Prostate gland (tissue), 2 donors: ENCODE data around the gene HUNK.

Source experiments
- POLR2A ChIP-seq: fragments of 450-650 bp; IDR thresholded peaks from one replicate; pipeline ENCODE4 v1.6.1; 2016; ENCODE audit warnings: antibody characterized with exemption, mild to moderate bottlenecking
- TF ChIP-seq, protein P1 (sequence below), 4 experiments: fragments of 200-600 bp in 2 of 4; fragments of 450-650 bp in 2 of 4; sonication (generic) in 2 of 4; IDR thresholded peaks; 1 replicate in 3 of 4; 2 replicates in 1 of 4; pipeline ENCODE4 v1.5.1; 2016 to 2019; ENCODE audit warnings: antibody characterized with exemption in 4 of 4, mild to moderate bottlenecking in 2 of 4, moderate library complexity in 2 of 4

DNA sequence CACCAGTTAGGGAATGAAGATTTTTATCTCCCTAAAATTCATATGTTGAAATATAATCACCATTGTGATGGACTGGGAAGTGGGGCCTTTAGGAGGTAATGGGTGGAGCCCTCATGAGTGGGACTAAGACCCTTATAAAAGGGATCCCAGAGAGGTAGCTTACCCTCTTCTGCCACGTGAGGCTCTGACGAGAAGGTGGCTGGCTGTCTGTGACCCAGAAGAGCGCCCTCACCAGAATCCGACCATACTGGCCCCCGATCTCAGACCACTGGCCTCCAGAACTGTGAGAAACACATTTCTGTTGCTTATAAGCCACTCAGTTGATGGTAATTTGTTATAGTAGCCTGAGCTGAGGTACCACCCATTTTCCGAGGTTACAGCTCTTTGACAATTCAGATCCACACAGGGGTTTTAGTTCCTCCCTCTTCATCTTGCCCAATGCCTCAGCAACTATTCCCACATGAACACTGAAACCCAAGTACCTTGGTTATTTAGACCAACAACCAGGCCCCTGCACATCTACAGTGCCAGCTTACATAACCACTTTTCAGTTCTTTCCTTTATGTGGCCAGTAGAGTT lies 27.6 kb upstream of the HUNK start:
- TF ChIP-seq POLR2A: no peak
- TF ChIP-seq, protein P1, sequence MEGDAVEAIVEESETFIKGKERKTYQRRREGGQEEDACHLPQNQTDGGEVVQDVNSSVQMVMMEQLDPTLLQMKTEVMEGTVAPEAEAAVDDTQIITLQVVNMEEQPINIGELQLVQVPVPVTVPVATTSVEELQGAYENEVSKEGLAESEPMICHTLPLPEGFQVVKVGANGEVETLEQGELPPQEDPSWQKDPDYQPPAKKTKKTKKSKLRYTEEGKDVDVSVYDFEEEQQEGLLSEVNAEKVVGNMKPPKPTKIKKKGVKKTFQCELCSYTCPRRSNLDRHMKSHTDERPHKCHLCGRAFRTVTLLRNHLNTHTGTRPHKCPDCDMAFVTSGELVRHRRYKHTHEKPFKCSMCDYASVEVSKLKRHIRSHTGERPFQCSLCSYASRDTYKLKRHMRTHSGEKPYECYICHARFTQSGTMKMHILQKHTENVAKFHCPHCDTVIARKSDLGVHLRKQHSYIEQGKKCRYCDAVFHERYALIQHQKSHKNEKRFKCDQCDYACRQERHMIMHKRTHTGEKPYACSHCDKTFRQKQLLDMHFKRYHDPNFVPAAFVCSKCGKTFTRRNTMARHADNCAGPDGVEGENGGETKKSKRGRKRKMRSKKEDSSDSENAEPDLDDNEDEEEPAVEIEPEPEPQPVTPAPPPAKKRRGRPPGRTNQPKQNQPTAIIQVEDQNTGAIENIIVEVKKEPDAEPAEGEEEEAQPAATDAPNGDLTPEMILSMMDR (IDR thresholded peaks at IDR 0.05): no peak
